ENCODE results near the gene TMEM235. TPM values are rescaled to one million over a fixed set of nuclear protein-coding genes. Genes with fewer than 3 reads are reported as not detected.
"Not testable (repeated sequence)": the region's sequence is repeated elsewhere in the genome, so short reads cannot be mapped to it uniquely, and the experiment has no call there.

Gene TMEM235
- total RNA-seq, 2 experiments from 2014 or later, result not detected

- ChIA-PET POLR2A (no interaction called here), CTCF (interaction anchor here (0.6 to 1.5 kb wide), 2 partner anchors 13 to 73 kb away, joined by 4 to 5 read pairs; no protein-coding TSS in a partner anchor)
- peak overlapping the region; percentile 57 for H3K27ac Mint-ChIP-seq
- no peak for DNase-seq
- peaks cover 35% of the 10 kb centered on the region for H3K27me3 Mint-ChIP-seq
- H3K4me3 Mint-ChIP-seq, result no peak overlapping the region
- peaks cover 4% of the 10 kb centered on the region for H3K4me1 Mint-ChIP-seq
- no peaks in the 10 kb centered on the region for H3K36me3 Mint-ChIP-seq (ENCODE audit: low read depth)
- H3K9me3 Mint-ChIP-seq, result no peaks in the 10 kb centered on the region
These were observed 2.9 kb downstream of the TMEM235 start for GRCh38 chr17:78234261-78234865.

GRCh38 chr17:78235022-78235421 lies 3.6 kb downstream of the TMEM235 start:
- DNase-seq; POLR2A ChIA-PET; H3K27ac Mint-ChIP-seq; H3K4me1 Mint-ChIP-seq; H3K36me3 Mint-ChIP-seq (ENCODE audit: low read depth); H3K9me3 Mint-ChIP-seq; H3K4me3 Mint-ChIP-seq: not testable (repeated sequence)
- CTCF ChIA-PET, result interaction anchor here (0.6 to 1.5 kb wide), 3 partner anchors 12 to 91 kb away, joined by 3 to 5 read pairs (median 4); no protein-coding TSS in a partner anchor
- H3K27me3 Mint-ChIP-seq, result peaks cover 32% of the 10 kb centered on the region

GRCh38 chr17:78235885-78236284 lies 4.5 kb downstream of the TMEM235 start:
- H3K27me3 Mint-ChIP-seq, result peaks cover 24% of the 10 kb centered on the region
- POLR2A ChIA-PET, result no interaction called here
- H3K4me1 Mint-ChIP-seq, result peaks cover 2% of the 10 kb centered on the region
- no peak overlapping the region for H3K27ac Mint-ChIP-seq
- H3K36me3 Mint-ChIP-seq (ENCODE audit: low read depth), result no peaks in the 10 kb centered on the region
- DNase-seq, result no peak
- no peaks in the 10 kb centered on the region for H3K9me3 Mint-ChIP-seq
- CTCF ChIA-PET, result interaction anchor here (0.6 to 3.6 kb wide), 6 partner anchors 8 to 100 kb away, joined by 3 to 27 read pairs (median 4); no protein-coding TSS in a partner anchor
- H3K4me3 Mint-ChIP-seq, result no peak overlapping the region

- ChIA-PET CTCF (interaction anchor here (0.6 to 3.6 kb wide), 5 partner anchors 9 to 98 kb away, joined by 3 to 27 read pairs (median 3); no protein-coding TSS in a partner anchor), POLR2A (no interaction called here)
- H3K27ac Mint-ChIP-seq, result no peak overlapping the region
These were observed 5.1 kb downstream of the TMEM235 start for GRCh38 chr17:78236362-78237127.

DNA sequence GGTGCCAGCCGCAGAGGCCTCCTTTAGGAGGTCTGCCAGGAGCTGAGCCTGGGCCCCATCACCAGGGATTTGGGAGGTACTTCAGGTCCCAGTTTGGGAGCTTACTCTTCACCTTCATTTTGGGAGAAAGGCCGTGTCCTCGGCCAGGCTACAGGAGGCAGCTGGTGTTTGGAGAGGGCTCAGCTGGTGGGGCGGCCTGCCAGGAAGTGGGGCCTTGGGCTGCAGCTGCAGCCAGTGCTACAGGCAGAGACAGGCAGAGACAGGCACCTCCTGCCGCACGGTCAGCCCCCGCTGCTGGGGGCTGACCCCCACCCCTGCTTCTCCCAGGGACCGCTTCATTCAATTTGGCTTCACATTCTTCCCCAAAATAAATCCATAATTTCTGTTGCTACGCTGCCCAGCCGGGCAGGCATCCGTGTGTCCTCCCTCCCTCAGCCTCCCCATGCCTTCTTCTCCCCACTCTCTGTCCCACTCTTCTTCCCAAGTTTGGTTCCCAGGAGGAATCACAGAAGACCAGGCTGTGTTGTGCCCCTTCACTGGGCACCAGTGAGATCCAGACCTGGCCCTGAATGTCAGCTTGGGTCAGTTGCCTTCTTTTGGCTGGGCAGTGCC lies 6.1 kb downstream of the TMEM235 start:
- Mint-ChIP-seq H3K27ac (no peak overlapping the region), H3K27me3 (peaks cover 11% of the 10 kb centered on the region), H3K4me3 (no peak overlapping the region), H3K36me3 (ENCODE audit: low read depth) (no peaks in the 10 kb centered on the region), H3K9me3 (no peaks in the 10 kb centered on the region), H3K4me1 (no peaks in the 10 kb centered on the region)
- ChIA-PET POLR2A (no interaction called here), CTCF (interaction anchor here (0.6 to 3.6 kb wide), 5 partner anchors 9 to 210 kb away, joined by 3 to 27 read pairs (median 4); no protein-coding TSS in a partner anchor)
- DNase-seq, result no peak

More at GRCh38 chr17:78236362-78237127, 5.1 kb downstream of the TMEM235 start:
- Mint-ChIP-seq H3K27me3 (peaks cover 18% of the 10 kb centered on the region), H3K36me3 (ENCODE audit: low read depth) (no peaks in the 10 kb centered on the region), H3K4me3 (no peak overlapping the region), H3K4me1 (peaks cover 2% of the 10 kb centered on the region), H3K9me3 (no peaks in the 10 kb centered on the region)
- DNase-seq, result no peak

- no peaks in the 10 kb centered on the region for H3K36me3 Mint-ChIP-seq (ENCODE audit: low read depth)
- no peak overlapping the region for H3K4me3 Mint-ChIP-seq
- H3K9me3 Mint-ChIP-seq, result no peaks in the 10 kb centered on the region
- H3K4me1 Mint-ChIP-seq, result no peaks in the 10 kb centered on the region
- no peak overlapping the region for H3K27ac Mint-ChIP-seq
- H3K27me3 Mint-ChIP-seq, result peaks cover 3% of the 10 kb centered on the region
- POLR2A ChIA-PET, result no interaction called here
- CTCF ChIA-PET, result interaction anchor here (1.2 to 3.6 kb wide), 3 partner anchors 11 to 220 kb away, joined by 4 to 27 read pairs (median 5); no protein-coding TSS in a partner anchor
- no peak for DNase-seq
These were observed 7.5 kb downstream of the TMEM235 start for GRCh38 chr17:78238823-78239488.

GRCh38 chr17:78239489-78239931 lies 8.1 kb downstream of the TMEM235 start:
- no peak overlapping the region for H3K4me3 Mint-ChIP-seq
- CTCF ChIA-PET, result interaction anchor here (3.6 kb wide), 1 partner anchor 11 kb away, joined by 27 read pairs; no protein-coding TSS in a partner anchor
- H3K9me3 Mint-ChIP-seq, result no peaks in the 10 kb centered on the region

DNA sequence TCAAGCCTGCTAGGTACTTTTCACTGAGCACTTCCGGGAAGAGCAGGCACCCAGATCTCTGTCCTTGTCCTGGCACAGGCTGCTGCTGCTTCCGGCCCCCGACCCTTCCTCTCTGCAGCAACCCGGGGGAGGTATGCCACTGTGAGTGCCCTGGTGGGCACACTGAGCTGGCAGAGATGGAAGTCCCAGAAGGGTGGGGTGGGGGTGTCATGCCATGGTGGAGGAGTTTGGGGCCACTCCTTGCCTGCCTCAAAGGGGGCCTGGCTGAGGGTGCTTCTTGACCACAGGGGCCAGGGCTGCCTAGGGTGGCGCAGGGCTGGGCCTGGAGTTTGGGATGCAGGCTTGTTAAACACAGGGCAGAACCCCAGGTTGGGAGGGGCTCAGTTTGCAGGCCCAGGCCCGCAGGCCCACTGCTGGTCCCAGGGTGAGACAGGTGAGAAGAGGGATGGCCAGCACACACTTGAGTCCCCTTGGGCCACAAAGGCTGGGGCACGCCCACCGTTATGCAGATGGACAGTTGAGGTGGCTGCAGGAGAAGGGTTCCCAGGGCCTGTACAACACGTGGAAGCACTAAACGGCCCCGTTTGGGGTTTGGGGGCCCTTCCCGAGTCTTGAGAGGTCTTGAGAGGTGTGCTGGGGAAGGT lies 8.7 kb downstream of the TMEM235 start:
- ChIA-PET CTCF (interaction anchor here (0.9 kb wide), 1 partner anchor 12 kb away, joined by 3 read pairs; no protein-coding TSS in a partner anchor), POLR2A (interaction anchor here (0.7 kb wide), 1 partner anchor 330 kb away, joined by 3 read pairs; no protein-coding TSS in a partner anchor)
- H3K36me3 Mint-ChIP-seq (ENCODE audit: low read depth), result no peaks in the 10 kb centered on the region
- H3K4me3 Mint-ChIP-seq, result no peak overlapping the region
- DNase-seq, result no peak
- no peak overlapping the region for H3K27ac Mint-ChIP-seq
- H3K27me3 Mint-ChIP-seq, result peaks cover 2% of the 10 kb centered on the region
- H3K4me1 Mint-ChIP-seq, result no peaks in the 10 kb centered on the region
- H3K9me3 Mint-ChIP-seq, result no peaks in the 10 kb centered on the region

More at GRCh38 chr17:78239489-78239931, 8.1 kb downstream of the TMEM235 start:
- H3K36me3 Mint-ChIP-seq (ENCODE audit: low read depth), result no peaks in the 10 kb centered on the region
- POLR2A ChIA-PET, result no interaction called here
- no peaks in the 10 kb centered on the region for H3K4me1 Mint-ChIP-seq
- H3K27me3 Mint-ChIP-seq, result peaks cover 2% of the 10 kb centered on the region
- H3K27ac Mint-ChIP-seq, result no peak overlapping the region
- no peak for DNase-seq

- Mint-ChIP-seq H3K4me3 (no peak overlapping the region), H3K27ac (no peak overlapping the region), H3K9me3 (no peaks in the 10 kb centered on the region), H3K4me1 (no peaks in the 10 kb centered on the region), H3K27me3 (peaks cover 5% of the 10 kb centered on the region), H3K36me3 (ENCODE audit: low read depth) (no peaks in the 10 kb centered on the region)
- ChIA-PET CTCF (interaction anchor here (0.9 kb wide), 1 partner anchor 11 kb away, joined by 3 read pairs; no protein-coding TSS in a partner anchor), POLR2A (interaction anchor here (0.7 kb wide), 1 partner anchor 329 kb away, joined by 3 read pairs; no protein-coding TSS in a partner anchor)
- no peak for DNase-seq
These were observed 9.4 kb downstream of the TMEM235 start for GRCh38 chr17:78240839-78241238.

- ChIA-PET CTCF (interaction anchor here (1.2 to 2.2 kb wide), 2 partner anchors 9 to 10 kb away, joined by 5 to 8 read pairs; no protein-coding TSS in a partner anchor), POLR2A (no interaction called here)
- Mint-ChIP-seq H3K4me1 (no peaks in the 10 kb centered on the region), H3K27ac (no peak overlapping the region), H3K27me3 (peaks cover 5% of the 10 kb centered on the region), H3K36me3 (ENCODE audit: low read depth) (no peaks in the 10 kb centered on the region), H3K4me3 (no peak overlapping the region), H3K9me3 (no peaks in the 10 kb centered on the region)
- no peak for DNase-seq
These were observed 10.0 kb downstream of the TMEM235 start for GRCh38 chr17:78241277-78242023.

- DNase-seq, result no peak
- CTCF ChIA-PET, result interaction anchor here (0.6 to 2.2 kb wide), 6 partner anchors 8 to 1552 kb away, joined by 3 to 8 read pairs (median 4); no protein-coding TSS in a partner anchor
- Mint-ChIP-seq H3K27me3 (peaks cover 5% of the 10 kb centered on the region), H3K4me1 (no peaks in the 10 kb centered on the region), H3K4me3 (no peak overlapping the region), H3K27ac (no peak overlapping the region), H3K9me3 (no peaks in the 10 kb centered on the region), H3K36me3 (ENCODE audit: low read depth) (no peaks in the 10 kb centered on the region)
- POLR2A ChIA-PET, result no interaction called here
These were observed 10.8 kb downstream of the TMEM235 start for GRCh38 chr17:78242024-78242742.
